ENCODE results near the gene RMP24. TPM values are rescaled to one million over a fixed set of nuclear protein-coding genes. Genes with fewer than 3 reads are reported as not detected.
"Not testable (repeated sequence)": the region's sequence is repeated elsewhere in the genome, so short reads cannot be mapped to it uniquely, and the experiment has no call there.

RMP24 gene

GRCh38 chr18:36024241-36024640 lies 51.8 kb downstream of the RMP24 start:
- not testable (repeated sequence) for H3K9me3 ChIP-seq (ENCODE audit: control insufficient read depth, low read depth, low read length); H3K27me3 ChIP-seq (ENCODE audit: control insufficient read depth, insufficient read depth, low read length); H3K4me1 ChIP-seq (ENCODE audit: control insufficient read depth, insufficient read depth, low read length); H3K4me3 ChIP-seq (ENCODE audit: low read length); H3K27ac ChIP-seq (ENCODE audit: low read length); DNase-seq
- peaks cover 18% of the 10 kb centered on the region for H3K36me3 ChIP-seq (ENCODE audit: control insufficient read depth, insufficient read depth, low read length)
- 100% methylated on average over 1 of the region's 3 CpGs for WGBS (ENCODE audit: insufficient coverage, low lambda C conversion rate)

DNA sequence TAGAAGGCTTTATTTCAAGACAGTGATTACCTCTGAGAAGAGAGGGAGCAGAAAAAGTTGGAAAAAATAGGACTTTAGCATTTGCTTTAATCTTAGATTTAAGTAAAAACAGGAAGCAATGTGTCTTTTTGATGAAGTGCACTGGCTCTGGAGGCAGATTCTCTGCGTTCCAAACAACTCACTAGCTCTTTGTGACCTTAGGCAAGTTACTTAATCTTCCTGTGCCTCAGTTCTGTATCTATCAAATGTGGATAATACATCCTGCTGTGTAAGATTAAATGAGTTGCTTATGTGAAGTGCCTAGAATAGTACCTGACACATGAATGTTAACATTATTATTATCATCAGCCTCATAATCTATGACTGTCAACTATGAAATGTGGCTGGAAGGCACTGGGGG lies 52.5 kb downstream of the RMP24 start:
- Histone ChIP-seq H3K4me3 (ENCODE audit: low read length) (no peak overlapping the region), H3K4me1 (ENCODE audit: control insufficient read depth, insufficient read depth, low read length) (no peaks in the 10 kb centered on the region), H3K27me3 (ENCODE audit: control insufficient read depth, insufficient read depth, low read length) (no peaks in the 10 kb centered on the region), H3K27ac (ENCODE audit: low read length) (no peak overlapping the region), H3K9me3 (ENCODE audit: control insufficient read depth, low read depth, low read length) (no peaks in the 10 kb centered on the region), H3K36me3 (ENCODE audit: control insufficient read depth, insufficient read depth, low read length) (peaks cover 20% of the 10 kb centered on the region)
- no CpG with 5 or more reads among the region's 1 CpG for WGBS (ENCODE audit: insufficient coverage, low lambda C conversion rate)
- DNase-seq: no peak

- no peak for DNase-seq
- H3K27ac ChIP-seq (ENCODE audit: low read length): no peak overlapping the region
- H3K9me3 ChIP-seq (ENCODE audit: control insufficient read depth, low read depth, low read length): no peaks in the 10 kb centered on the region
- 100% methylated on average over 1 of the region's 2 CpGs for WGBS (ENCODE audit: insufficient coverage, low lambda C conversion rate)
- peaks cover 24% of the 10 kb centered on the region for H3K36me3 ChIP-seq (ENCODE audit: control insufficient read depth, insufficient read depth, low read length)
- H3K27me3 ChIP-seq (ENCODE audit: control insufficient read depth, insufficient read depth, low read length): no peaks in the 10 kb centered on the region
- no peak overlapping the region for H3K4me3 ChIP-seq (ENCODE audit: low read length)
- H3K4me1 ChIP-seq (ENCODE audit: control insufficient read depth, insufficient read depth, low read length): no peaks in the 10 kb centered on the region
Observed at GRCh38 chr18:36028859-36029258, 56.4 kb downstream of the RMP24 start.

Other genes with a start within 250 kb of the RMP24 start
- gene RPRD1A, start 94.9 kb downstream of the RMP24 start, polyA plus RNA-seq: 52.2 TPM
- 19.9 TPM for gene SLC39A6, start 156.7 kb downstream of the RMP24 start, polyA plus RNA-seq
- 92.4 TPM for gene ELP2, start 157.2 kb downstream of the RMP24 start, polyA plus RNA-seq
- 3.8 TPM for gene MOCOS, start 214.8 kb downstream of the RMP24 start, polyA plus RNA-seq

Measured in large intestine (tissue), 3 donors.